HCT116 (cell line): ENCODE results near the gene EPHA4. TPM values are rescaled to one million over a fixed set of nuclear protein-coding genes. Genes with fewer than 3 reads are reported as not detected.

Experiments used
- ATAC-seq: fragments of 200-7000 bp; cut with Tn5 transposase; 2 replicates; pipeline ENCODE4 v1.9.1; 2020; ENCODE audit warnings: mild to moderate bottlenecking, moderate library complexity
- BruUV-seq: library from RNA; stranded (reverse); fragments of 400-500 nt; replicated peaks from 2 replicates; lab custom pipeline; 2021; lab: Mats Ljungman, UMichigan
- CTCF ChIA-PET: fragments of 300-600 bp; sonication (Branson Sonifier 250); formaldehyde crosslinking; loops from one replicate; lab custom pipeline; 2021; ENCODE audit warnings: antibody characterized with exemption; lab: Charles Lee
- POLR2A ChIA-PET: fragments of 300-600, 350-600 bp; sonication (Branson Sonifier 250); formaldehyde crosslinking; loops from one replicate; lab custom pipeline; 2021; ENCODE audit warnings: antibody characterized with exemption; lab: Charles Lee
- RAD21 ChIA-PET, 2 experiments: fragments of 300-600 bp; sonication (Branson Sonifier 250); formaldehyde crosslinking; loops; one replicate each; lab custom pipeline; 2023; ENCODE audit warnings: low total read pairs in 2 of 2; ENCODE audit not compliant: uncharacterized antibody in 2 of 2, unreplicated experiment in 2 of 2, low non-redundant PET in 1 of 2; lab: Charles Lee
- DNase-seq: peaks from one replicate; pipeline ENCODE4 v3.0.0-alpha.2; 2010; ENCODE audit warnings: low read depth, low spot score
- H2AFZ ChIP-seq: fragments of 200-600 bp; shearing (Covaris generic), sonication (generic); 2 replicates; pipeline ENCODE4 v1.6.1; 2017; ENCODE audit warnings: low read depth, mixed run types, mixed read lengths, antibody characterized with exemption, low read length; ENCODE audit not compliant: poor library complexity, severe bottlenecking
- H3K27ac ChIP-seq: 2 replicates; pipeline ENCODE4 v1.5.1; 2012; ENCODE audit warnings: low read depth, low read length
- H3K27me3 ChIP-seq: fragments of 200-600 bp; sonication (generic); 2 replicates; pipeline ENCODE4 v1.6.1; 2016; ENCODE audit warnings: mixed run types, low read length, mixed read lengths; ENCODE audit not compliant: insufficient read depth
- H3K36me3 ChIP-seq, 2 experiments: fragments of 200-500 bp in 1 of 2; fragments of 200-600 bp in 1 of 2; sonication (Bioruptor generic) in 1 of 2; sonication (generic) in 1 of 2; 2 replicates each; pipeline versions ENCODE4 v1.5.1 to v1.6.1; 2014 to 2016; ENCODE audit warnings: low read length in 2 of 2, inconsistent platforms in 1 of 2, mixed read lengths in 1 of 2, mixed run types in 1 of 2; ENCODE audit not compliant: insufficient read depth in 2 of 2, control insufficient read depth in 1 of 2
- H3K4me1 ChIP-seq, 2 experiments: fragments of 200-600 bp in 1 of 2; sonication (generic) in 1 of 2; 2 replicates each; pipeline versions ENCODE4 v1.5.1 to v1.6.1; 2012 to 2017; ENCODE audit warnings: low read length in 2 of 2, inconsistent platforms in 1 of 2, mild to moderate bottlenecking in 1 of 2, mixed read lengths in 1 of 2, mixed run types in 1 of 2, moderate library complexity in 1 of 2; ENCODE audit not compliant: insufficient read depth in 2 of 2, control insufficient read depth in 1 of 2
- H3K4me2 ChIP-seq: fragments of 200-600 bp; sonication (generic); 2 replicates; pipeline ENCODE4 v1.6.1; 2017; ENCODE audit warnings: mixed run types, low read length, mixed read lengths
- H3K4me3 ChIP-seq, 2 experiments: fragments of 200-600 bp in 1 of 2; sonication (generic) in 1 of 2; replicated peaks in 1 of 2; 2 replicates each; pipeline ENCODE4 v1.5.1; 2011 to 2016; ENCODE audit warnings: low read length in 2 of 2, control low read depth in 1 of 2, low read depth in 1 of 2, mild to moderate bottlenecking in 1 of 2, mixed read lengths in 1 of 2, mixed run types in 1 of 2
- H3K79me2 ChIP-seq: fragments of 200-600 bp; sonication (generic); 2 replicates; pipeline ENCODE4 v1.6.1; 2017; ENCODE audit warnings: mild to moderate bottlenecking, mixed run types, low read length, moderate library complexity, mixed read lengths; ENCODE audit not compliant: insufficient read depth
- H3K9ac ChIP-seq: fragments of 200-600 bp; sonication (generic); 2 replicates; pipeline ENCODE4 v1.6.1; 2016; ENCODE audit warnings: low read length, mixed read lengths
- H3K9me2 ChIP-seq: fragments of 200-600 bp; sonication (generic), shearing (Covaris generic); 2 replicates; pipeline ENCODE4 v1.6.1; 2017; ENCODE audit warnings: mixed run types, mild to moderate bottlenecking, moderate library complexity; ENCODE audit not compliant: insufficient read depth
- H3K9me3 ChIP-seq, 2 experiments: fragments of 200-500 bp in 1 of 2; fragments of 200-600 bp in 1 of 2; sonication (Bioruptor generic) in 1 of 2; sonication (generic) in 1 of 2; 2 replicates each; pipeline ENCODE4 v1.6.1; 2014 to 2017; ENCODE audit warnings: low read length in 2 of 2, mixed read lengths in 2 of 2, inconsistent platforms in 1 of 2, low read depth in 1 of 2, mild to moderate bottlenecking in 1 of 2, mixed run types in 1 of 2, moderate library complexity in 1 of 2; ENCODE audit not compliant: control insufficient read depth in 1 of 2, insufficient read depth in 1 of 2
- H4K20me1 ChIP-seq: fragments of 200-600 bp; sonication (generic), shearing (Covaris generic); 2 replicates; pipeline ENCODE4 v1.6.1; 2017; ENCODE audit warnings: mixed run types, mild to moderate bottlenecking, moderate library complexity; ENCODE audit not compliant: insufficient read depth
- CTCF ChIP-seq, 3 experiments: fragments of 200-600 bp in 1 of 3; sonication (generic) in 1 of 3; IDR thresholded peaks in 2 of 3; conservative IDR thresholded peaks in 1 of 3; 2 replicates each; pipeline ENCODE4 v1.5.1; 2012 to 2017; ENCODE audit warnings: low read depth in 2 of 3, low read length in 2 of 3, antibody characterized with exemption in 1 of 3, borderline replicate concordance in 1 of 3, control low read depth in 1 of 3, mild to moderate bottlenecking in 1 of 3, mixed read lengths in 1 of 3, mixed run types in 1 of 3, moderate library complexity in 1 of 3; ENCODE audit not compliant: insufficient read depth in 1 of 3
- EGR1 ChIP-seq: IDR thresholded peaks from 2 replicates; pipeline ENCODE4 v1.6.1; 2012; ENCODE audit warnings: low read depth
- FOSL1 ChIP-seq: IDR thresholded peaks from 2 replicates; pipeline ENCODE4 v1.6.1; 2012; ENCODE audit warnings: low read depth
- JUND ChIP-seq: IDR thresholded peaks from 2 replicates; pipeline ENCODE4 v1.6.1; 2012
- MAX ChIP-seq: IDR thresholded peaks from 2 replicates; pipeline ENCODE4 v1.6.1; 2012
- POLR2AphosphoS5 ChIP-seq: IDR thresholded peaks from 2 replicates; pipeline ENCODE4 v1.6.1; 2011; ENCODE audit warnings: mild to moderate bottlenecking, low read depth, low read length, moderate library complexity
- REST ChIP-seq: IDR thresholded peaks from 2 replicates; pipeline ENCODE4 v1.6.1; 2012; ENCODE audit warnings: low read depth
- SP1 ChIP-seq: IDR thresholded peaks from 2 replicates; pipeline ENCODE4 v1.6.1; 2012; ENCODE audit warnings: low read depth
- SRF ChIP-seq: IDR thresholded peaks from 2 replicates; pipeline ENCODE4 v1.6.1; 2012; ENCODE audit warnings: low read depth
- TCF7L2 ChIP-seq: IDR thresholded peaks from 2 replicates; pipeline ENCODE4 v1.7.0; 2011; ENCODE audit warnings: borderline replicate concordance, inconsistent platforms; ENCODE audit not compliant: insufficient read depth, insufficient read length; ENCODE audit errors: extremely low read depth
- YY1 ChIP-seq: IDR thresholded peaks from 2 replicates; pipeline ENCODE4 v1.6.1; 2011; ENCODE audit warnings: low read length, low read depth, moderate library complexity, mild to moderate bottlenecking; ENCODE audit not compliant: insufficient replicate concordance; ENCODE audit errors: extremely low read depth
- ZBTB33 ChIP-seq: IDR thresholded peaks from 2 replicates; pipeline ENCODE4 v1.6.1; 2011; ENCODE audit warnings: mild to moderate bottlenecking, low read length, moderate library complexity; ENCODE audit not compliant: insufficient replicate concordance; ENCODE audit errors: extremely low read depth
- ZNF274 ChIP-seq: fragments of 200-500 bp; sonication (Bioruptor generic); IDR thresholded peaks from 2 replicates; pipeline ENCODE4 v1.6.1; 2014; ENCODE audit warnings: mild to moderate bottlenecking, low read depth, low read length, inconsistent platforms
- intact Hi-C: fragments of 100-400 bp; cut with micrococcal nuclease; formaldehyde crosslinking; loops from 2 replicates; pipeline ENCODE4 v1.10.0; 2022
- total RNA-seq: library from RNA; stranded (reverse); gene quantifications from one replicate; pipeline ENCODE4 v1.2.1, GENCODE V29; 2021; ENCODE audit not compliant: unreplicated experiment

The EPHA4 gene
- total RNA-seq, 1 experiment from 2014 or later: 3.5 TPM

GRCh38 chr2:221488136-221488807, 83.8 kb downstream of the EPHA4 start:
- Histone ChIP-seq H3K4me3 (no peak overlapping the region), H3K9ac (no peak overlapping the region), H3K9me3 (no peaks in the 10 kb centered on the region), H3K9me2 (no peaks in the 10 kb centered on the region), H3K4me1 (no peaks in the 10 kb centered on the region), H3K27ac (no peak overlapping the region), H3K79me2 (no peaks in the 10 kb centered on the region), H3K27me3 (no peaks in the 10 kb centered on the region), H4K20me1 (no peaks in the 10 kb centered on the region), H3K4me2 (no peak overlapping the region), H3K36me3 (no peaks in the 10 kb centered on the region), H2AFZ (no peak overlapping the region)
- TF ChIP-seq ZBTB33: no peak
- no peak for TF ChIP-seq CTCF (IDR thresholded peaks at IDR 0.05 in 2 of 3, conservative IDR thresholded peaks at IDR 0.05 in 1 of 3; ENCODE audit: borderline replicate concordance in 1 of 3, insufficient read depth in 1 of 3, low read depth in 2 of 3, low read length in 2 of 3)
- TF ChIP-seq JUND: no peak
- TF ChIP-seq POLR2AphosphoS5: no peak
- TF ChIP-seq MAX: no peak
- TF ChIP-seq TCF7L2: no peak
- no peak for TF ChIP-seq REST
- TF ChIP-seq SRF: no peak
- no peak for TF ChIP-seq SP1
- TF ChIP-seq ZNF274: no peak
- no peak for TF ChIP-seq YY1
- no peak for TF ChIP-seq FOSL1
- no peak for TF ChIP-seq EGR1
- POLR2A ChIA-PET: no interaction called here
- DNase-seq (no peak), ATAC-seq (no peak)
- CTCF ChIA-PET: no interaction called here
- no TSS peak for BruUV-seq
- RAD21 ChIA-PET: no interaction called here
- intact Hi-C loops: no loop called here
